ENCODE results near the gene EVPL. TPM values are rescaled to one million over a fixed set of nuclear protein-coding genes. Genes with fewer than 3 reads are reported as not detected.

EVPL gene
- total and polyA plus RNA-seq, 2 of the 13 experiments (the other 11 are each of a cell fraction or from before 2014, with no cell fraction given), result 2.1 to 8.2 TPM

DNA sequence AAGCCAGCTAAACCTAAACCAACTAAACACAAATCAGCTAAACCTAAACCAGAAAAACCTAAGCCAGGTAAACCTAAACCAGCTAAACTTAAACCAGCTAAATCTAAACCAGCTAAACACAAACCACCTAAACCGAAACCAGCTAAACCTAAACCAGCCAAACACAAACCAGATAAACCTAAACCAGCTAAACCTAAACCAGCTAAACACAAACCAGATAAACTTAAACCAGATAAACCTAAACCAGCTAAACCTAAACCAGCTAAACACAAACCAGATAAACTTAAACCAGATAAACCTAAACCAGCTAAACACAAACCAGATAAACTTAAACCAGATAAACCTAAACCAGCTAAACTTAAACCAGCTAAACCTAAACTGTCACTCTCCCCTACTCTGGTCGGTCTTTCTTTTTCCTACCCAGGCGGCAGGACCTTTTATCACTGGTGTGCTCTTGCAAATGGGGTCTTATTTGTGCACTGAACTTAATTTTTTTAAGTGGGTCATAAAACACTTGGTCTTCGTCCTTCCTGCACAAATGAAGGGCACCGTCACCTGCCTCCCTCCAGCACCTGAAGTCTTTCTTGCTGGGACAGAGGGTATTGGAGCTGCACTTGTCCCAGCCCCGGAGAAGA, 7.2 kb downstream of the EVPL start (continued):
- TF ChIP-seq, protein P1, sequence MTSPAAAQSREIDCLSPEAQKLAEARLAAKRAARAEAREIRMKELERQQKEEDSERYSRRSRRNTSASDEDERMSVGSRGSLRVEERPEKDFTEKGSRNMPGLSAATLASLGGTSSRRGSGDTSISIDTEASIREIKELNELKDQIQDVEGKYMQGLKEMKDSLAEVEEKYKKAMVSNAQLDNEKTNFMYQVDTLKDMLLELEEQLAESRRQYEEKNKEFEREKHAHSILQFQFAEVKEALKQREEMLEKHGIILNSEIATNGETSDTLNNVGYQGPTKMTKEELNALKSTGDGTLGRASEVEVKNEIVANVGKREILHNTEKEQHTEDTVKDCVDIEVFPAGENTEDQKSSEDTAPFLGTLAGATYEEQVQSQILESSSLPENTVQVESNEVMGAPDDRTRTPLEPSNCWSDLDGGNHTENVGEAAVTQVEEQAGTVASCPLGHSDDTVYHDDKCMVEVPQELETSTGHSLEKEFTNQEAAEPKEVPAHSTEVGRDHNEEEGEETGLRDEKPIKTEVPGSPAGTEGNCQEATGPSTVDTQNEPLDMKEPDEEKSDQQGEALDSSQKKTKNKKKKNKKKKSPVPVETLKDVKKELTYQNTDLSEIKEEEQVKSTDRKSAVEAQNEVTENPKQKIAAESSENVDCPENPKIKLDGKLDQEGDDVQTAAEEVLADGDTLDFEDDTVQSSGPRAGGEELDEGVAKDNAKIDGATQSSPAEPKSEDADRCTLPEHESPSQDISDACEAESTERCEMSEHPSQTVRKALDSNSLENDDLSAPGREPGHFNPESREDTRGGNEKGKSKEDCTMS (CRISPR knock-in tag; conservative IDR thresholded peaks at IDR 0.05), result no peak
- TF ChIP-seq, protein P2, sequence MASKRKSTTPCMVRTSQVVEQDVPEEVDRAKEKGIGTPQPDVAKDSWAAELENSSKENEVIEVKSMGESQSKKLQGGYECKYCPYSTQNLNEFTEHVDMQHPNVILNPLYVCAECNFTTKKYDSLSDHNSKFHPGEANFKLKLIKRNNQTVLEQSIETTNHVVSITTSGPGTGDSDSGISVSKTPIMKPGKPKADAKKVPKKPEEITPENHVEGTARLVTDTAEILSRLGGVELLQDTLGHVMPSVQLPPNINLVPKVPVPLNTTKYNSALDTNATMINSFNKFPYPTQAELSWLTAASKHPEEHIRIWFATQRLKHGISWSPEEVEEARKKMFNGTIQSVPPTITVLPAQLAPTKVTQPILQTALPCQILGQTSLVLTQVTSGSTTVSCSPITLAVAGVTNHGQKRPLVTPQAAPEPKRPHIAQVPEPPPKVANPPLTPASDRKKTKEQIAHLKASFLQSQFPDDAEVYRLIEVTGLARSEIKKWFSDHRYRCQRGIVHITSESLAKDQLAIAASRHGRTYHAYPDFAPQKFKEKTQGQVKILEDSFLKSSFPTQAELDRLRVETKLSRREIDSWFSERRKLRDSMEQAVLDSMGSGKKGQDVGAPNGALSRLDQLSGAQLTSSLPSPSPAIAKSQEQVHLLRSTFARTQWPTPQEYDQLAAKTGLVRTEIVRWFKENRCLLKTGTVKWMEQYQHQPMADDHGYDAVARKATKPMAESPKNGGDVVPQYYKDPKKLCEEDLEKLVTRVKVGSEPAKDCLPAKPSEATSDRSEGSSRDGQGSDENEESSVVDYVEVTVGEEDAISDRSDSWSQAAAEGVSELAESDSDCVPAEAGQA (IDR thresholded peaks at IDR 0.05; ENCODE audit: low read depth), result no peak
- TF ChIP-seq, protein P2 (CRISPR knock-in tag; IDR thresholded peaks at IDR 0.05; ENCODE audit: borderline replicate concordance), result no peak
- no peak for TF ChIP-seq SMARCE1 (IDR thresholded peaks at IDR 0.05; ENCODE audit: borderline replicate concordance)
- TF ChIP-seq ZNF20 (CRISPR knock-in tag; IDR thresholded peaks at IDR 0.05), result no peak
- TF ChIP-seq NBN (conservative IDR thresholded peaks at IDR 0.05), result peak; percentile 82; the same call in 1 of the 2 replicates
- TF ChIP-seq SAFB2 (CRISPR knock-in tag; IDR thresholded peaks at IDR 0.05; ENCODE audit: borderline replicate concordance, low read depth), result no peak
- TF ChIP-seq ZNF383 (CRISPR knock-in tag; IDR thresholded peaks at IDR 0.05; ENCODE audit: borderline replicate concordance), result no peak
- TF ChIP-seq POLR2AphosphoS5 (IDR thresholded peaks at IDR 0.05; ENCODE audit: low read depth, low read length), result no peak
- TF ChIP-seq POLR2AphosphoS2 (IDR thresholded peaks at IDR 0.05; ENCODE audit: low read depth, low read length), result no peak
- TF ChIP-seq, protein P3, sequence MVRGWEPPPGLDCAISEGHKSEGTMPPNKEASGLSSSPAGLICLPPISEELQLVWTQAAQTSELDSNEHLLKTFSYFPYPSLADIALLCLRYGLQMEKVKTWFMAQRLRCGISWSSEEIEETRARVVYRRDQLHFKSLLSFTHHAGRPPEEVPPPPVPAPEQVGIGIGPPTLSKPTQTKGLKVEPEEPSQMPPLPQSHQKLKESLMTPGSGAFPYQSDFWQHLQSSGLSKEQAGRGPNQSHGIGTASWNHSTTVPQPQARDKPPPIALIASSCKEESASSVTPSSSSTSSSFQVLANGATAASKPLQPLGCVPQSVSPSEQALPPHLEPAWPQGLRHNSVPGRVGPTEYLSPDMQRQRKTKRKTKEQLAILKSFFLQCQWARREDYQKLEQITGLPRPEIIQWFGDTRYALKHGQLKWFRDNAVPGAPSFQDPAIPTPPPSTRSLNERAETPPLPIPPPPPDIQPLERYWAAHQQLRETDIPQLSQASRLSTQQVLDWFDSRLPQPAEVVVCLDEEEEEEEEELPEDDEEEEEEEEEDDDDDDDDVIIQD (CRISPR knock-in tag; IDR thresholded peaks at IDR 0.05; ENCODE audit: low read depth), result no peak
- TF ChIP-seq ZFP1 (CRISPR knock-in tag; IDR thresholded peaks at IDR 0.05), result no peak
- TF ChIP-seq ARNT (IDR thresholded peaks at IDR 0.05), result no peak
- no peak for TF ChIP-seq NR3C1 (CRISPR knock-in tag; IDR thresholded peaks at IDR 0.05)
- TF ChIP-seq, protein P4, sequence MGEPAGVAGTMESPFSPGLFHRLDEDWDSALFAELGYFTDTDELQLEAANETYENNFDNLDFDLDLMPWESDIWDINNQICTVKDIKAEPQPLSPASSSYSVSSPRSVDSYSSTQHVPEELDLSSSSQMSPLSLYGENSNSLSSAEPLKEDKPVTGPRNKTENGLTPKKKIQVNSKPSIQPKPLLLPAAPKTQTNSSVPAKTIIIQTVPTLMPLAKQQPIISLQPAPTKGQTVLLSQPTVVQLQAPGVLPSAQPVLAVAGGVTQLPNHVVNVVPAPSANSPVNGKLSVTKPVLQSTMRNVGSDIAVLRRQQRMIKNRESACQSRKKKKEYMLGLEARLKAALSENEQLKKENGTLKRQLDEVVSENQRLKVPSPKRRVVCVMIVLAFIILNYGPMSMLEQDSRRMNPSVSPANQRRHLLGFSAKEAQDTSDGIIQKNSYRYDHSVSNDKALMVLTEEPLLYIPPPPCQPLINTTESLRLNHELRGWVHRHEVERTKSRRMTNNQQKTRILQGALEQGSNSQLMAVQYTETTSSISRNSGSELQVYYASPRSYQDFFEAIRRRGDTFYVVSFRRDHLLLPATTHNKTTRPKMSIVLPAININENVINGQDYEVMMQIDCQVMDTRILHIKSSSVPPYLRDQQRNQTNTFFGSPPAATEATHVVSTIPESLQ (CRISPR knock-in tag; conservative IDR thresholded peaks at IDR 0.05), result no peak
- TF ChIP-seq MIXL1 (CRISPR knock-in tag; IDR thresholded peaks at IDR 0.05), result no peak
- TF ChIP-seq, protein P5, sequence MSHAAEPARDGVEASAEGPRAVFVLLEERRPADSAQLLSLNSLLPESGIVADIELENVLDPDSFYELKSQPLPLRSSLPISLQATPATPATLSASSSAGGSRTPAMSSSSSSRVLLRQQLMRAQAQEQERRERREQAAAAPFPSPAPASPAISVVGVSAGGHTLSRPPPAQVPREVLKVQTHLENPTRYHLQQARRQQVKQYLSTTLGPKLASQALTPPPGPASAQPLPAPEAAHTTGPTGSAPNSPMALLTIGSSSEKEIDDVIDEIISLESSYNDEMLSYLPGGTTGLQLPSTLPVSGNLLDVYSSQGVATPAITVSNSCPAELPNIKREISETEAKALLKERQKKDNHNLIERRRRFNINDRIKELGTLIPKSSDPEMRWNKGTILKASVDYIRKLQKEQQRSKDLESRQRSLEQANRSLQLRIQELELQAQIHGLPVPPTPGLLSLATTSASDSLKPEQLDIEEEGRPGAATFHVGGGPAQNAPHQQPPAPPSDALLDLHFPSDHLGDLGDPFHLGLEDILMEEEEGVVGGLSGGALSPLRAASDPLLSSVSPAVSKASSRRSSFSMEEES (CRISPR knock-in tag; IDR thresholded peaks at IDR 0.05), result no peak

Data from HepG2 (cell line).